Measurements from ENCODE around the gene PRKG1.

Gene PRKG1

GRCh38 chr10:51108406-51108805 lies 34.1 kb downstream of the PRKG1 start:
- no peaks in the 10 kb centered on the region for H3K27me3 ChIP-seq (ENCODE audit: insufficient read depth, low read length)
- H3K9me3 ChIP-seq (ENCODE audit: low read length), result no peaks in the 10 kb centered on the region
- no peak overlapping the region for H3K4me3 ChIP-seq (ENCODE audit: low read length)
- peaks cover 14% of the 10 kb centered on the region for H3K4me1 ChIP-seq (ENCODE audit: insufficient read depth, low read length)
- no peaks in the 10 kb centered on the region for H3K36me3 ChIP-seq (ENCODE audit: insufficient read depth, low read length)
- H2AFZ ChIP-seq (ENCODE audit: low read depth, low read length), result no peak overlapping the region

GRCh38 chr10:51109801-51110533 lies 35.7 kb downstream of the PRKG1 start:
- Histone ChIP-seq H3K4me1 (ENCODE audit: insufficient read depth, low read length) (peaks cover 14% of the 10 kb centered on the region), H2AFZ (ENCODE audit: low read depth, low read length) (no peak overlapping the region), H3K36me3 (ENCODE audit: insufficient read depth, low read length) (no peaks in the 10 kb centered on the region), H3K4me3 (ENCODE audit: low read length) (no peak overlapping the region), H3K9me3 (ENCODE audit: low read length) (no peaks in the 10 kb centered on the region), H3K27me3 (ENCODE audit: insufficient read depth, low read length) (no peaks in the 10 kb centered on the region)

GRCh38 chr10:51112013-51112412 lies 37.7 kb downstream of the PRKG1 start:
- no peak overlapping the region for H3K4me3 ChIP-seq (ENCODE audit: low read length)
- H3K36me3 ChIP-seq (ENCODE audit: insufficient read depth, low read length), result no peaks in the 10 kb centered on the region
- H3K4me1 ChIP-seq (ENCODE audit: insufficient read depth, low read length), result peaks cover 14% of the 10 kb centered on the region
- no peaks in the 10 kb centered on the region for H3K9me3 ChIP-seq (ENCODE audit: low read length)
- no peak overlapping the region for H2AFZ ChIP-seq (ENCODE audit: low read depth, low read length)
- H3K27me3 ChIP-seq (ENCODE audit: insufficient read depth, low read length), result no peaks in the 10 kb centered on the region

- no peak overlapping the region for H3K4me3 ChIP-seq (ENCODE audit: low read length)
- H3K36me3 ChIP-seq (ENCODE audit: insufficient read depth, low read length), result no peaks in the 10 kb centered on the region
- H2AFZ ChIP-seq (ENCODE audit: low read depth, low read length), result no peak overlapping the region
- H3K9me3 ChIP-seq (ENCODE audit: low read length), result no peaks in the 10 kb centered on the region
- H3K4me1 ChIP-seq (ENCODE audit: insufficient read depth, low read length), result peaks cover 14% of the 10 kb centered on the region
- H3K27me3 ChIP-seq (ENCODE audit: insufficient read depth, low read length), result no peaks in the 10 kb centered on the region
These were observed 38.7 kb downstream of the PRKG1 start for GRCh38 chr10:51113007-51113406.

GRCh38 chr10:51117053-51117660 lies 42.9 kb downstream of the PRKG1 start:
- H3K4me1 ChIP-seq (ENCODE audit: insufficient read depth, low read length), result no peaks in the 10 kb centered on the region
- no peaks in the 10 kb centered on the region for H3K36me3 ChIP-seq (ENCODE audit: insufficient read depth, low read length)
- no peaks in the 10 kb centered on the region for H3K27me3 ChIP-seq (ENCODE audit: insufficient read depth, low read length)
- no peak overlapping the region for H2AFZ ChIP-seq (ENCODE audit: low read depth, low read length)
- H3K4me3 ChIP-seq (ENCODE audit: low read length), result no peak overlapping the region
- no peaks in the 10 kb centered on the region for H3K9me3 ChIP-seq (ENCODE audit: low read length)

GRCh38 chr10:51117794-51118193 lies 43.5 kb downstream of the PRKG1 start:
- no peak overlapping the region for H2AFZ ChIP-seq (ENCODE audit: low read depth, low read length)
- H3K36me3 ChIP-seq (ENCODE audit: insufficient read depth, low read length), result no peaks in the 10 kb centered on the region
- no peaks in the 10 kb centered on the region for H3K4me1 ChIP-seq (ENCODE audit: insufficient read depth, low read length)
- H3K27me3 ChIP-seq (ENCODE audit: insufficient read depth, low read length), result no peaks in the 10 kb centered on the region
- H3K9me3 ChIP-seq (ENCODE audit: low read length), result no peaks in the 10 kb centered on the region
- H3K4me3 ChIP-seq (ENCODE audit: low read length), result no peak overlapping the region

- H3K36me3 ChIP-seq (ENCODE audit: insufficient read depth, low read length), result no peaks in the 10 kb centered on the region
These were observed 45.2 kb downstream of the PRKG1 start for GRCh38 chr10:51119441-51119840.

GRCh38 chr10:51121861-51122260 lies 47.6 kb downstream of the PRKG1 start:
- H3K4me3 ChIP-seq (ENCODE audit: low read length), result no peak overlapping the region
- no peaks in the 10 kb centered on the region for H3K9me3 ChIP-seq (ENCODE audit: low read length)
- no peaks in the 10 kb centered on the region for H3K27me3 ChIP-seq (ENCODE audit: insufficient read depth, low read length)
- no peak overlapping the region for H2AFZ ChIP-seq (ENCODE audit: low read depth, low read length)
- H3K36me3 ChIP-seq (ENCODE audit: insufficient read depth, low read length), result no peaks in the 10 kb centered on the region
- no peaks in the 10 kb centered on the region for H3K4me1 ChIP-seq (ENCODE audit: insufficient read depth, low read length)

More at GRCh38 chr10:51119441-51119840, 45.2 kb downstream of the PRKG1 start:
- Histone ChIP-seq H3K4me3 (ENCODE audit: low read length) (no peak overlapping the region), H3K4me1 (ENCODE audit: insufficient read depth, low read length) (no peaks in the 10 kb centered on the region), H3K9me3 (ENCODE audit: low read length) (no peaks in the 10 kb centered on the region), H2AFZ (ENCODE audit: low read depth, low read length) (no peak overlapping the region), H3K27me3 (ENCODE audit: insufficient read depth, low read length) (no peaks in the 10 kb centered on the region)

GRCh38 chr10:51124852-51125251 lies 50.6 kb downstream of the PRKG1 start:
- Histone ChIP-seq H3K4me1 (ENCODE audit: insufficient read depth, low read length) (no peaks in the 10 kb centered on the region), H3K27me3 (ENCODE audit: insufficient read depth, low read length) (no peaks in the 10 kb centered on the region), H3K9me3 (ENCODE audit: low read length) (no peaks in the 10 kb centered on the region), H3K4me3 (ENCODE audit: low read length) (no peak overlapping the region), H3K36me3 (ENCODE audit: insufficient read depth, low read length) (no peaks in the 10 kb centered on the region), H2AFZ (ENCODE audit: low read depth, low read length) (no peak overlapping the region)

GRCh38 chr10:51125518-51125917 lies 51.2 kb downstream of the PRKG1 start:
- no peaks in the 10 kb centered on the region for H3K9me3 ChIP-seq (ENCODE audit: low read length)
- no peaks in the 10 kb centered on the region for H3K36me3 ChIP-seq (ENCODE audit: insufficient read depth, low read length)
- no peaks in the 10 kb centered on the region for H3K27me3 ChIP-seq (ENCODE audit: insufficient read depth, low read length)
- no peak overlapping the region for H2AFZ ChIP-seq (ENCODE audit: low read depth, low read length)
- no peaks in the 10 kb centered on the region for H3K4me1 ChIP-seq (ENCODE audit: insufficient read depth, low read length)
- H3K4me3 ChIP-seq (ENCODE audit: low read length), result no peak overlapping the region

GRCh38 chr10:51129946-51130544 lies 55.8 kb downstream of the PRKG1 start:
- Histone ChIP-seq H3K4me3 (ENCODE audit: low read length) (no peak overlapping the region), H3K4me1 (ENCODE audit: insufficient read depth, low read length) (no peaks in the 10 kb centered on the region), H3K36me3 (ENCODE audit: insufficient read depth, low read length) (no peaks in the 10 kb centered on the region), H2AFZ (ENCODE audit: low read depth, low read length) (no peak overlapping the region), H3K27me3 (ENCODE audit: insufficient read depth, low read length) (no peaks in the 10 kb centered on the region), H3K9me3 (ENCODE audit: low read length) (no peaks in the 10 kb centered on the region)

- H3K36me3 ChIP-seq (ENCODE audit: insufficient read depth, low read length), result no peaks in the 10 kb centered on the region
- H3K4me3 ChIP-seq (ENCODE audit: low read length), result no peak overlapping the region
- H2AFZ ChIP-seq (ENCODE audit: low read depth, low read length), result no peak overlapping the region
- H3K4me1 ChIP-seq (ENCODE audit: insufficient read depth, low read length), result no peaks in the 10 kb centered on the region
- H3K27me3 ChIP-seq (ENCODE audit: insufficient read depth, low read length), result no peaks in the 10 kb centered on the region
- H3K9me3 ChIP-seq (ENCODE audit: low read length), result no peaks in the 10 kb centered on the region
These were observed 63.7 kb downstream of the PRKG1 start for GRCh38 chr10:51137756-51138529.

- Histone ChIP-seq H3K27me3 (ENCODE audit: insufficient read depth, low read length) (no peaks in the 10 kb centered on the region), H2AFZ (ENCODE audit: low read depth, low read length) (no peak overlapping the region), H3K36me3 (ENCODE audit: insufficient read depth, low read length) (no peaks in the 10 kb centered on the region), H3K4me3 (ENCODE audit: low read length) (no peak overlapping the region), H3K9me3 (ENCODE audit: low read length) (no peaks in the 10 kb centered on the region), H3K4me1 (ENCODE audit: insufficient read depth, low read length) (no peaks in the 10 kb centered on the region)
These were observed 64.9 kb downstream of the PRKG1 start for GRCh38 chr10:51139176-51139575.
